HepG2 (cell line): ENCODE results near the gene LASP1. TPM values are rescaled to one million over a fixed set of nuclear protein-coding genes. Genes with fewer than 3 reads are reported as not detected.

Experiments used
- CCDC6 ChIP-seq: sonication (generic); formaldehyde crosslinking; IDR thresholded peaks from 2 replicates; pipeline ENCODE4 v1.8.1; 2022; ENCODE audit warnings: mild to moderate bottlenecking, missing genetic modification reagents, moderate library complexity
- DNMT3B ChIP-seq: conservative IDR thresholded peaks from 2 replicates; pipeline ENCODE4 v1.6.1; 2016; ENCODE audit warnings: missing biosample characterization, control low read depth
- EEA1 ChIP-seq: sonication (generic); formaldehyde crosslinking; IDR thresholded peaks from 2 replicates; pipeline ENCODE4 v1.5.1; 2020; ENCODE audit warnings: mild to moderate bottlenecking, missing genetic modification reagents, borderline replicate concordance
- GTF3A ChIP-seq: sonication (generic); formaldehyde crosslinking; conservative IDR thresholded peaks from 2 replicates; pipeline ENCODE4 v1.4.0; 2020; ENCODE audit warnings: mild to moderate bottlenecking, missing genetic modification reagents
- HOXA3 ChIP-seq: sonication (generic); formaldehyde crosslinking; IDR thresholded peaks from 2 replicates; pipeline ENCODE4 v1.5.0; 2020; ENCODE audit warnings: missing genetic modification reagents
- IKZF4 ChIP-seq: sonication (generic); formaldehyde crosslinking; IDR thresholded peaks from 2 replicates; pipeline ENCODE4 v1.5.1; 2020; ENCODE audit warnings: borderline replicate concordance, mild to moderate bottlenecking, low read depth, missing genetic modification reagents; ENCODE audit errors: not compliant biosample characterization
- IRF2 ChIP-seq: IDR thresholded peaks from 2 replicates; pipeline ENCODE4 v1.6.1; 2018; ENCODE audit warnings: missing genetic modification reagents, missing compliant biosample characterization
- POLR2A ChIP-seq, 2 experiments: IDR thresholded peaks; 2 replicates each; pipeline ENCODE4 v1.6.1; 2011; ENCODE audit warnings: low read depth in 2 of 2, low read length in 2 of 2, mild to moderate bottlenecking in 1 of 2, moderate library complexity in 1 of 2; ENCODE audit not compliant: insufficient read depth in 1 of 2
- SNAPC4 ChIP-seq: sonication (generic); formaldehyde crosslinking; IDR thresholded peaks from 2 replicates; pipeline ENCODE4 v1.4.0; 2020; ENCODE audit warnings: mild to moderate bottlenecking, missing genetic modification reagents
- TBX3 ChIP-seq: fragments of 450-650 bp; IDR thresholded peaks from 2 replicates; pipeline ENCODE4 v1.6.1; 2017; ENCODE audit warnings: antibody characterized with exemption, mild to moderate bottlenecking, inconsistent platforms, borderline replicate concordance
- ZBTB2 ChIP-seq: sonication (generic); formaldehyde crosslinking; IDR thresholded peaks from 2 replicates; pipeline ENCODE4 v1.8.0; 2022; ENCODE audit warnings: low read depth, missing genetic modification reagents
- ZFP36L2 ChIP-seq: sonication (generic); formaldehyde crosslinking; IDR thresholded peaks from 2 replicates; pipeline ENCODE4 v1.4.0; 2020; ENCODE audit warnings: missing genetic modification reagents
- ZKSCAN8 ChIP-seq: IDR thresholded peaks from 2 replicates; pipeline ENCODE4 v1.6.1; 2016; ENCODE audit warnings: borderline replicate concordance, missing genetic modification reagents, missing compliant biosample characterization
- ZNF225 ChIP-seq: sonication (generic); formaldehyde crosslinking; IDR thresholded peaks from 2 replicates; pipeline ENCODE4 v1.4.0; 2020; ENCODE audit warnings: mild to moderate bottlenecking, missing genetic modification reagents
- ZNF230 ChIP-seq: sonication (generic); formaldehyde crosslinking; IDR thresholded peaks from 2 replicates; pipeline ENCODE4 v1.4.0; 2020; ENCODE audit warnings: mild to moderate bottlenecking, missing genetic modification reagents
- ZNF343 ChIP-seq: sonication (generic); formaldehyde crosslinking; IDR thresholded peaks from 2 replicates; pipeline ENCODE4 v1.4.0; 2020; ENCODE audit warnings: mild to moderate bottlenecking, missing genetic modification reagents
- ZNF367 ChIP-seq: sonication (generic); formaldehyde crosslinking; IDR thresholded peaks from 2 replicates; pipeline ENCODE4 v1.4.0; 2020; ENCODE audit warnings: missing genetic modification reagents, borderline replicate concordance
- ZNF543 ChIP-seq: sonication (generic); formaldehyde crosslinking; IDR thresholded peaks from 2 replicates; pipeline ENCODE4 v1.4.0; 2020; ENCODE audit warnings: mild to moderate bottlenecking, missing genetic modification reagents
- ZNF644 ChIP-seq: IDR thresholded peaks from 2 replicates; pipeline ENCODE4 v1.6.1; 2016; ENCODE audit warnings: low read depth
- ZNF761 ChIP-seq: sonication (generic); formaldehyde crosslinking; conservative IDR thresholded peaks from 2 replicates; pipeline ENCODE4 v1.4.0; 2020; ENCODE audit warnings: mild to moderate bottlenecking, missing genetic modification reagents
- ZNF782 ChIP-seq: sonication (generic); formaldehyde crosslinking; IDR thresholded peaks from 2 replicates; pipeline ENCODE4 v1.4.0; 2020; ENCODE audit warnings: missing genetic modification reagents, mild to moderate bottlenecking, borderline replicate concordance
- ZNF788 ChIP-seq: sonication (generic); formaldehyde crosslinking; IDR thresholded peaks from 2 replicates; pipeline ENCODE4 v1.5.0; 2020; ENCODE audit warnings: mild to moderate bottlenecking, missing genetic modification reagents, borderline replicate concordance
- polyA plus RNA-seq, 8 experiments: library from polyadenylated mRNA; depleted of rRNA in 3 of 8; stranded (reverse) in 7 of 8; unstranded in 1 of 8; fragments of >200 nt; fragmentation: Illumina TruSeq in 4 of 8; extraction: Trizol in 4 of 8; gene quantifications; 2 replicates each; pipeline versions ENCODE4 v1.2.1 to v1.2.3, GENCODE V29; 2011 to 2016; ENCODE audit warnings: low read depth in 4 of 8, missing spikeins in 1 of 8, mixed read lengths in 1 of 8; ENCODE audit not compliant: insufficient read depth in 1 of 8
- total RNA-seq, 5 experiments: library from RNA; depleted of rRNA; stranded (reverse); fragments of >200 nt; fragmentation: Illumina TruSeq; extraction: Trizol; gene quantifications; 2 replicates each; pipeline ENCODE4 v1.2.3, GENCODE V29; 2016; ENCODE audit warnings: low read depth in 1 of 5
- TF ChIP-seq, protein P1 (sequence below): IDR thresholded peaks from 2 replicates; pipeline ENCODE4 v1.6.1; 2016; ENCODE audit warnings: low read depth, control low read depth

The LASP1 gene
- total and polyA plus RNA-seq, 2 of the 13 experiments (the other 11 are each of a cell fraction or from before 2014, with no cell fraction given): 70.1 to 97.0 TPM

DNA sequence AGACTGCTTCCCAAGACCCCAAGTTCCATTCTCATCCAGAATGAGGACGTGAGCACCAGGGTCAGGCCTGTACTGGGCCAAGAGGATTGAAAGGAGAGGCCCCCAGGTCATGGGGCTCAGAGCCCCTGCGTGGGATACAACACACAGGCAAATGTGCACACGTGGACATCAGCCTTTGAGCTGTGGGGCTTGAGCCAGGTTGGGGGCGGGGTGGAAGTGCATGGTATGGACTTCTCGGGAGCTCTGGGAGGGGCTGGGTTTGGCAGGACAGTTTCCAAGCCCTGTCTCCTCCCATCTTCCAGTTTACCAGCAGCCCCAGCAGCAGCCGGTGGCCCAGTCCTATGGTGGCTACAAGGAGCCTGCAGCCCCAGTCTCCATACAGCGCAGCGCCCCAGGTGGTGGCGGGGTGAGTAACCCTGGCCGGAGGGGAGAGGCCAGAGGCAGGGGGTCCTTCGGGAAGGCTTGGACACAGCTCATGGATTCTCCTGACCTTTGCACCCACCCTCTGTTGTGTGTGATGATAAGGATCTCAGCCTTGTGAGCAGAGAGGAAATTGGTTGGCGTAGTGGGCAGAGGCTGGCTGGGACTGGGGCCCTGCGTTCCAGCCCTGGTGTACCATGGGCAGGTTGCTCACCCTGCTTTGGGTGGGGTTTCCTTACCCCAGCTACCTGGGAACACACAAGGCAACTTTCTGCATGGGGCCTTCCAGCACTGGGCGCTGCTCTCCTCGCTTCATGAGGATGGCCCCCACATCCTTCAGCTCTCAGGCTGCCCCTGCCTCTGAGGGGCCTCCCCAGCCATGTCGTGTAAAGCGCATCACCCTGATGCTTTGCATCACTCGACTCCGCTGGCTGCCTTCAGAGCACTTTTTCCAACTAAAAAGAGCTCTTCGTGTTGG lies 45.1 kb downstream of the LASP1 start (continued):
- TF ChIP-seq TBX3 (no peak), HOXA3 (CRISPR knock-in tag) (peak; percentile 86), ZNF343 (CRISPR knock-in tag) (no peak), ZNF782 (CRISPR knock-in tag) (0 out of 2 replicates have a peak, but pooled peaks have one; percentile 76), ZKSCAN8 (CRISPR knock-in tag) (no peak), ZBTB2 (no peak), ZNF225 (no peak), IRF2 (CRISPR knock-in tag) (peak; percentile 67; the same call in 1 of the 2 replicates), ZFP36L2 (CRISPR knock-in tag) (no peak), ZNF230 (no peak), IKZF4 (CRISPR knock-in tag) (no peak), DNMT3B (CRISPR knock-in tag) (no peak), EEA1 (peak; percentile 58; the same call in 1 of the 2 replicates), POLR2A (IDR thresholded peaks at IDR 0.05; ENCODE audit: insufficient read depth in 1 of 2, low read depth in 2 of 2, low read length in 2 of 2) (no peak; a peak in 1 of 4 replicates), CCDC6 (CRISPR knock-in tag) (no peak), ZNF543 (CRISPR knock-in tag) (no peak), ZNF788 (CRISPR knock-in tag) (no peak; the same call in 1 of the 2 replicates), GTF3A (CRISPR knock-in tag) (no peak), ZNF644 (peak; percentile 85), SNAPC4 (CRISPR knock-in tag) (0 out of 2 replicates have a peak, but pooled peaks have one; percentile 30), ZNF367 (no peak), ZNF761 (CRISPR knock-in tag) (no peak)
- TF ChIP-seq, protein P1, sequence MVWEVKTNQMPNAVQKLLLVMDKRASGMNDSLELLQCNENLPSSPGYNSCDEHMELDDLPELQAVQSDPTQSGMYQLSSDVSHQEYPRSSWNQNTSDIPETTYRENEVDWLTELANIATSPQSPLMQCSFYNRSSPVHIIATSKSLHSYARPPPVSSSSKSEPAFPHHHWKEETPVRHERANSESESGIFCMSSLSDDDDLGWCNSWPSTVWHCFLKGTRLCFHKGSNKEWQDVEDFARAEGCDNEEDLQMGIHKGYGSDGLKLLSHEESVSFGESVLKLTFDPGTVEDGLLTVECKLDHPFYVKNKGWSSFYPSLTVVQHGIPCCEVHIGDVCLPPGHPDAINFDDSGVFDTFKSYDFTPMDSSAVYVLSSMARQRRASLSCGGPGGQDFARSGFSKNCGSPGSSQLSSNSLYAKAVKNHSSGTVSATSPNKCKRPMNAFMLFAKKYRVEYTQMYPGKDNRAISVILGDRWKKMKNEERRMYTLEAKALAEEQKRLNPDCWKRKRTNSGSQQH: no peak
